ENCODE measurements around the gene HS3ST4. TPM values are rescaled to one million over a fixed set of nuclear protein-coding genes. Genes with fewer than 3 reads are reported as not detected.
"Not testable (repeated sequence)": the region's sequence is repeated elsewhere in the genome, so short reads cannot be mapped to it uniquely, and the experiment has no call there.

Gene HS3ST4
- total RNA-seq, 1 donor from 2014 or later = not detected

DNA sequence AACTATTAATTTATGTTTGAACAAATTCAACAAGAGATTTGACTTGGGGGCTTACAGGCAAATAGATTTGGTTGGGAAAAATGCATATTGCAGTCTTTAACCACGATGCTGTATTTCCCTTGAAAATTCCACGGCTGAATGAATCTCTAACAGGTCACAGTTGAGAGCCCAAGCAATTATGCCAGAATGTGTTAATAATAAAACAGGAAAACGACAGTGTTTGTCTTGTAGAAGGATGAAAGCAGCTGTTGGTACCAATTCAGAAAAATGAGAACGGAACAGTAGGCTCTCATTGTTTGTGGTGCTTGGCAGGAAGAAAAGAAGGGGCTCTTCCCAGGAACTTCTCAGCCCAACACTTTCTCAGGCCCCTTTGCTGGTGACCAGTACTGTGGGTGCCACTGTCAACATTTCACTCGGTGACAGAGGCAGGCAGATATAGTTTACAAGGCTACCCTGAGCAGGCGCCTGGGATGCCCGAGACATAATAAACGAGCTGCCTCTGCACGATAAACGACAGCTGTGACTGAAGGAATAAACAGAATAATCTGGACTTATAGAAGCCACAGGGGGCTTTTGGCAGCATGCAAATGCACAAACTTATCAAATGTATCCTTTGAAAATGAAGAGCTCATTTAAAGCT is 387.1 kb downstream of the HS3ST4 start:
- DNase-seq (ENCODE audit: low read depth) (no peak), FAIRE-seq (no peak)
- TF ChIP-seq, protein P1, sequence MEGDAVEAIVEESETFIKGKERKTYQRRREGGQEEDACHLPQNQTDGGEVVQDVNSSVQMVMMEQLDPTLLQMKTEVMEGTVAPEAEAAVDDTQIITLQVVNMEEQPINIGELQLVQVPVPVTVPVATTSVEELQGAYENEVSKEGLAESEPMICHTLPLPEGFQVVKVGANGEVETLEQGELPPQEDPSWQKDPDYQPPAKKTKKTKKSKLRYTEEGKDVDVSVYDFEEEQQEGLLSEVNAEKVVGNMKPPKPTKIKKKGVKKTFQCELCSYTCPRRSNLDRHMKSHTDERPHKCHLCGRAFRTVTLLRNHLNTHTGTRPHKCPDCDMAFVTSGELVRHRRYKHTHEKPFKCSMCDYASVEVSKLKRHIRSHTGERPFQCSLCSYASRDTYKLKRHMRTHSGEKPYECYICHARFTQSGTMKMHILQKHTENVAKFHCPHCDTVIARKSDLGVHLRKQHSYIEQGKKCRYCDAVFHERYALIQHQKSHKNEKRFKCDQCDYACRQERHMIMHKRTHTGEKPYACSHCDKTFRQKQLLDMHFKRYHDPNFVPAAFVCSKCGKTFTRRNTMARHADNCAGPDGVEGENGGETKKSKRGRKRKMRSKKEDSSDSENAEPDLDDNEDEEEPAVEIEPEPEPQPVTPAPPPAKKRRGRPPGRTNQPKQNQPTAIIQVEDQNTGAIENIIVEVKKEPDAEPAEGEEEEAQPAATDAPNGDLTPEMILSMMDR (IDR thresholded peaks at IDR 0.05; ENCODE audit: insufficient read depth, low read length, severe bottlenecking) = no peak
- Histone ChIP-seq H3K36me3 (ENCODE audit: control insufficient read depth, insufficient read depth, low read length) (no peaks in the 10 kb centered on the region), H3K27me3 (ENCODE audit: control insufficient read depth, insufficient read depth, low read length) (no peaks in the 10 kb centered on the region), H3K4me3 (ENCODE audit: low read depth, low read length) (no peak overlapping the region)

DNA sequence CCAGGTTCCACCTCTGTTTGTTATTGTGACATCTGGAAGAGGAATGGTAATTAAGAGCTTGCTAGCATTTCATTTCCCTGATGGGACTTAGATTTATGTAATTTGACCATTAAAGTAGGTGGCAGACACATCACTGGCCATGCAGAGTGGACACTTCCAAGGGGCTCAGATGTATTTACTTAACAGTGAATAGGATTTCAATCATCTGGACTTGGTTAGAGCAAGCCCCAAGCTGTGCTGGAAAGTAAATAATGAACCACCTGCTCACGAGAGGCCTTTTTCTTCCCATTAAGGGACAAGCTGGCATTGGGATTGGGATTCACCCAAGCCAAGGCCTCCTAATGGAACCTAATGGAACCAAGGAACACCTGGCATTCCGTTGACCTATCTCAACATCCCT is 395.3 kb downstream of the HS3ST4 start:
- DNase-seq (ENCODE audit: low read depth) = no peak
- Histone ChIP-seq H3K36me3 (ENCODE audit: control insufficient read depth, insufficient read depth, low read length) (no peaks in the 10 kb centered on the region), H3K27me3 (ENCODE audit: control insufficient read depth, insufficient read depth, low read length) (no peaks in the 10 kb centered on the region), H3K4me3 (ENCODE audit: low read depth, low read length) (no peak overlapping the region)
- no peak for FAIRE-seq
- TF ChIP-seq, protein P1 (IDR thresholded peaks at IDR 0.05; ENCODE audit: insufficient read depth, low read length, severe bottlenecking) = no peak

DNA sequence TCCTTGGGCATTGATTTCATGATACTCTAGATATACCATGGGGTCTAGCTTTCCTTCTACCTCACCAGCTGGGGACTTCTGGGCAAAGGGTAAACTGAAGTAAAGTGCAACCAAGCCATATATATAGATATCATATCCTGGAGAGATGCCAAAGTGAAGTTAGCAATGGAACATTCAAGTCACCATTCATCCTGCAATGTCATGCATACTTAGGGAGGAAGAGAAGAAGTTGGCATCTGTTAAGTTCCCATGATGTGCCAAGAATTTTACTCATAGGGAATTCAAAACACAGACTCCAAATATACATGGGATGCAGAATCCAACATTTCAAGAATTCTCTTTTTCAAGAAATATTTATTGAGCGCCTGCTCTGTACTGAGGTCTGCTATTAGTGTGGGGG is 399.8 kb downstream of the HS3ST4 start:
- FAIRE-seq (no peak), DNase-seq (ENCODE audit: low read depth) (no peak)
- TF ChIP-seq, protein P1 (IDR thresholded peaks at IDR 0.05; ENCODE audit: insufficient read depth, low read length, severe bottlenecking) = no peak
- H3K36me3 ChIP-seq (ENCODE audit: control insufficient read depth, insufficient read depth, low read length) = no peaks in the 10 kb centered on the region
- no peak overlapping the region for H3K4me3 ChIP-seq (ENCODE audit: low read depth, low read length)
- H3K27me3 ChIP-seq (ENCODE audit: control insufficient read depth, insufficient read depth, low read length) = no peaks in the 10 kb centered on the region

DNA sequence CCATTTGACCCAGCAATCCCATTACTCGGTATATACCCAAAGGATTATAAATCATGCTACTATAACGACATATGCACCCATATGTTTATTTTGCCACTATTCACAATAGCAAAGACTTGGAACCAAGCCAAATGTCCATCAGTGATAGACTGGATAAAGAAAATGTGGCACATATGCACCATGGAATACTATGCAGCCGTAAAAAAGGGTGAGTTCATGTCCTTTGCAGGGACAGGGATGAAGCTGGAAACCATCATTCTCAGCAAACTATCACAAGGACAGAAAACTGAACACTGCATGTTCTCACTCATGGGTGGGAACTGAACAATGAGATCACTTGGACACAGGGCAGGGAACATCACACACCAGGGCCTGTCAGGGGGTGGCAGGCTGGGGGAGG is 406.4 kb downstream of the HS3ST4 start:
- H3K36me3 ChIP-seq (ENCODE audit: control insufficient read depth, insufficient read depth, low read length); DNase-seq (ENCODE audit: low read depth); FAIRE-seq; H3K4me3 ChIP-seq (ENCODE audit: low read depth, low read length); H3K27me3 ChIP-seq (ENCODE audit: control insufficient read depth, insufficient read depth, low read length): not testable (repeated sequence)

DNA sequence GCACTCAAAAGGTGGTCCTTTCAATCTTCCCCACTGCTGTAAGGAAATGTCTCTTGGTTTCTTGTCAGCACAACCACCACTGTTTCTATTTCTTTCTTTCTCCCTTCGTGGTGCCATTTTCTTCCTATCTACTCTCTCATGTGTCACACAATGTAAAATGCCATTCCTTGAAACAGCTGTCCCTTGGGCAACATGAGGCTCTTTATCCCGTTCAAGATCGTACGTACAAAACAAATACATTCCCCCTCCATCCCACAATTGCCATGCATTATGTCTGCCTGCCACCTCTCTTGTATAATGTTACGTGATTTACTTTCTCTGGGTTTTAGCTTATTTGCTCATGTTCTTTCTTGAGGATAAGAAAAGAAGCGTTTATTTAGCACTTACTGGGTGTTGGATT is 410.6 kb downstream of the HS3ST4 start:
- Histone ChIP-seq H3K36me3 (ENCODE audit: control insufficient read depth, insufficient read depth, low read length) (no peaks in the 10 kb centered on the region), H3K4me3 (ENCODE audit: low read depth, low read length) (no peak overlapping the region), H3K27me3 (ENCODE audit: control insufficient read depth, insufficient read depth, low read length) (no peaks in the 10 kb centered on the region)
- TF ChIP-seq, protein P1 (IDR thresholded peaks at IDR 0.05; ENCODE audit: insufficient read depth, low read length, severe bottlenecking) = no peak
- DNase-seq (ENCODE audit: low read depth) (no peak), FAIRE-seq (no peak)

DNA sequence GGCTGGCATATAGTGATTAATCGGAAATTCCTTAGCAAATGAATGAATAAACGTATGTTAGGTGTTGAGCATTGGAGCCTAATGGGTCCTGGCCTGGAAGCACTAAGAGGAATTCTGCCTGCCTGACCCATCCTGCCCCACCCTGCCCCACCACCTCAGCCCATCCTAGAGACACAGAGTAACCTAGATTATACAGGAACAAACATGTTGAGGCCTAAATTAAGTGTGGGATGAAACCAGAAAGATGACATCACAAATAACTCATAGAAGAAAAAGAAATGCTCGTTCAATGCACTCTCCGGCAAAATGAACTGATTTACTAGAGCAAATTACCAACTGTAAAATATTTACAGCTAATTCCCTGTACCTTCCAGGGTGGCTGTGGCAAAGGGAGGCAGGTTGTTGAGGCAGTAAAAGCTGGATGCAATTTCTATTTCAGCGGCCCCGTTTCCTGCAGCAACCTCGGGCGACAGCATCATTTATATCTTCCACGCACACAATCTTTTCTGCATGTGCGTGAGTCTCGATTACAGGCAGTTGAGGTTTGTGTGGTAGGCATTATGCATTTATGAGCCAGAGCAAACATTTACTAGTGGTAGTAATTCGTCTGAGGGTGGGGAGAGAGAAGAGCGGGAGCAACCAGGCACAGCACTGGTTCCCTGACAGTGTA is 417.2 kb downstream of the HS3ST4 start:
- TF ChIP-seq, protein P1 (IDR thresholded peaks at IDR 0.05; ENCODE audit: insufficient read depth, low read length, severe bottlenecking) = no peak
- H3K4me3 ChIP-seq (ENCODE audit: low read depth, low read length) = no peak overlapping the region
- FAIRE-seq (no peak), DNase-seq (ENCODE audit: low read depth) (no peak)
- no peaks in the 10 kb centered on the region for H3K27me3 ChIP-seq (ENCODE audit: control insufficient read depth, insufficient read depth, low read length)
- no peaks in the 10 kb centered on the region for H3K36me3 ChIP-seq (ENCODE audit: control insufficient read depth, insufficient read depth, low read length)
